GM19023 (cell line): ENCODE results near the gene SSC5D.

Source experiments
- ATAC-seq: cut with Tn5 transposase; IDR thresholded peaks from one replicate; pipeline ENCODE4 v1.9.1; 2021; ENCODE audit warnings: mild to moderate bottlenecking, moderate library complexity; ENCODE audit not compliant: unreplicated experiment

The SSC5D gene

DNA sequence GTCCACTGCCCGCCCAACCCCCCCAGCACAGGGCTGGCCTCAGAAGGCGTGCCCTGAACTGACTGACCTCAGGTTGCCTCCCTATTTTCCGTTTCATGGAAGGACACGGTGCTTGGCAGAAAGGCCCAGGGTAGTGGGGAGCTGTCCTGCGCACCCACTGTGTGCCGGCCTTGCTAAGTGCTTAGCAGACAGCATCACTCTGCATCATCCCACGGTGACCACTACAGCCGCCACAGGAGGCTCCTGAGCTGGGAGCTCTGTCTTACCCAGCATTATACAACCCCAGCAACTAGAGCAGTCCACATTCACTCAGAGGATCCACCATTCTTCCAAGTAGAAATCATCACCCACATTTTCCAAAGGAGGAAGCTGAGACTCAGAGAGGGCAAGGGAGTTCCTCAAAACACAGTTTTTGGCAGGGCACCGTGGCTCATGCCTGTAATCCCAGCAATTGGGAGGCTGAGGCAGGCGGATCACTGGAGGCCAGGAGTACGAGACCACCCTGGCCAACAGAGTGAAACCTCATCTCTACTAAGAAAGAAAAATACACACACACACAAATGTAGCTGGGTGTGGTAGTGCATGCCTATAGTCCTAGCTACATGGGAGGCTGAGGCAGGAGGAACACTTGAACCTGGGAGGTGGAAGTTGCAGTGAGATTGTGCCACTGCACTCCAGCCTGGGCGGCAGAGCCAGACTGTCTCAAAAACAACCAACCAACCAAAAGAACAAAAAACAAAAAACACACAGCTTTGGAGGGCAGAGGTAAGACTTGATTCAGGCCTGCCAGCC, 47.1 kb downstream of the SSC5D start:
- no peak for ATAC-seq

DNA sequence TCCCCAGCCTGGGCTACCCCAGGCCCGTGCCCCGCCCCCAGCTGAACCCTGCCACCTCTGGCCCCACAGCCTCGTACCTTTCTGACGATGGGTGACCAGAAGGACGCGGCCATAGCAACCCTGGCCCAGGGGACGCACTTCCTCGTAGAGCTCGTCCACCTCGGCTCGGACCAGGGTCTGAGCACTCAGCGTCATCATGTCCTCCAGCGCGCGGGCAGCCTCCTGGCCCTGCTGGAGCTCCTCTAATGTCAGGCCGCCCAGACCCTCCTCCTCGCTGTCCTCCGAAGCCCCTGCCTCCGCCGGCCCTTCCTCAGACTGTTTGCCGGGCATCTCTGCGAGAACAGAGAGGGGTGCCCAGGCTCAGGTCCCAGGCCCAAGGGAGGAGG, 47.7 kb downstream of the SSC5D start:
- ATAC-seq, result no peak

DNA sequence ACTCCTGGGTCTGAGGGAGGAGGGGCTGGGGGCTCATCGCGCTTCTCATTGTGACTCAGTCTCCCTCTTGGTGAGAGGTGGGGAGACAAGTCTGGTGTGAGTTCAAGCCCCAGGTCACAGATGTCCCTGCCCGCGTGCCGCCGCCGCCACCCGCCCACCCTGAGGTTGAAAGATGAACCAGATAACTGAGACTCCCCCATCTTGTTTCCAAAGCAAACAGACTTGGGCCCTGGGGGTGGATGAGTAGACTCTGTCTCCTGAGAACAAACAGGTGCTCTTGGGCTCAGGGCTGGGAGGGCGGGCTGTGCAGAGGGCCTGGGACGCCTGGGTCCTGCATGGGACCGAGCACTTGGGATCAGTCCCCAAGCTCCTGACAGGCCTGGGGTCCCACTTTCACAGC, 48.1 kb downstream of the SSC5D start:
- no peak for ATAC-seq

DNA sequence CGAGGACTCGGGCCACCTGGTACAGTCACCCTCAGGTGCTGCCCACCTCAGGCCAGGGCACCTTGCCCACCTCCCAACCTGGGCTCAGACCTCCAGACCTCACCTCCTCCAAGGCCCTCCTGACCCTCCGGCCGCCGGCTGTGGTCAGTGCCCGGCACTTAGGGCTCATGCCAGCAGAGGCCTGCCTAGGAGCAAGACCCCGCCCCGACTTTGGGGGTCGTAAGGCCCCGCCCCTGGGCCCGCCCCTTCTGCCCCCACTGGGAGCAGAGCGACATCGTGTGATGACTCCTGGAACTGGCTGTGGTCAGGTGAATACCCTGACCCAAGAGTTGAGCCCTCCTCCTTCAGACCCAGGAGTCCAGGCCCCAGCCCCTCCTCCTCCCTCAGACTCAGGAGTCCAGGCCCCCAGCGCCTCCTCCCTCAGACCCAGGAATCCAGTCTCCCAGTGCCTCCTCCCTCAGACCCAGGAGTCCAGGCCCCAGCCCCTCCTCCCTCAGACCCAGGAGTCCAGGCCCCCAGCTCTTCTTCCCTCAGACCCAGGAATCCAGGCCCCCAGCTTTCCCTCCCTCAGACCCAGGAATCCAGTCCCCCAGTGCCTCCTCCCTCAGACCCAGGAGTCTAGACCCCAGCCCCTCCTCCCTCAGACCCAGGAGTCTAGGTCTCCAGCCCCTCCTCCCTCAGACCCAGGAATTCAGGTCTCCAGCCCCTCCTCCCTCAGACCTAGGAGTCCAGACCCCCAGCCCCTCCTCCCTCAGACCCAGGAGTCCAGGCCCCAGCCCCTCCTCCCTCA, 48.9 kb downstream of the SSC5D start, which contains the start of gene SBK2:
Gene SBK2, minus strand, starts transcription at position 183 of the 790 bp plus-strand sequence. CDS start 839 bp downstream, outside the sequence.
- ATAC-seq, result no peak

DNA sequence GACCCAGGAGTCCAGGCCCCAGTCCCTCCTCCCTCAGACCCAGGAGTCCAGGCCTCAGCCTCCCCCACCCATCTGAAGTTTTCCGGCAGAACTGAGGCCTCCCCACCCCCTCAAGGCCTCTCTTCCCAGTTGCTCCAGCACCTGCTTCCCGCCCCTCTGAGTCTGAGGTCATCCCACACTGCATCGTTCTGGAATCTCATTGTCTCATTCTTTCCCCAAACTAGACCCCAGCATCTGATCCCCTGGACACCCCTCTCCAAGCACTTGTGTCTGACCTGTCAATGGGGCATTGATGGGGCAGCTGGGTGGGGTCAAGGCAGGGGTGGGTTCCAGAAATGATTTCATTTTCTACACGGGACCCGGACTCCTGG, 49.5 kb downstream of the SSC5D start:
- ATAC-seq, result no peak

DNA sequence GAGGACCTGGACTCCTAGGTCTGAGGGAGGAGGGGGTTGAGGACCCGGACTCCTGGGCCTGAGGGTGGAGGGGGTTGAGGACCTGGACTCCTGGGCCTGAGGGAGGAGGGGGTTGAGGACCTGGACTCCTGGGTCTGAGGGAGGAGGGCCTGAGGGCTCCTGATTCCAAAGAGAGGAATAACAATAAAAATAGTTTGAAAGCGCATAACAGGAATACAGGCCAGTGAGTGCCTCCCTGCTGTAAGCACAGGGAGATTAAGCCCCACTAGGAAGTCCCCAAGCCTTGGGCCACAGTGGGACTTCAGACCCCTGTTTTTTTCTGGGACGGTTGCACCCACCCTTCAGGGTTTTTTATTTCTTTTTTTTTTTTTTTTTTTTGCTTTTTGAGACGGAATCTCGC, 49.9 kb downstream of the SSC5D start:
- ATAC-seq, result no peak

DNA sequence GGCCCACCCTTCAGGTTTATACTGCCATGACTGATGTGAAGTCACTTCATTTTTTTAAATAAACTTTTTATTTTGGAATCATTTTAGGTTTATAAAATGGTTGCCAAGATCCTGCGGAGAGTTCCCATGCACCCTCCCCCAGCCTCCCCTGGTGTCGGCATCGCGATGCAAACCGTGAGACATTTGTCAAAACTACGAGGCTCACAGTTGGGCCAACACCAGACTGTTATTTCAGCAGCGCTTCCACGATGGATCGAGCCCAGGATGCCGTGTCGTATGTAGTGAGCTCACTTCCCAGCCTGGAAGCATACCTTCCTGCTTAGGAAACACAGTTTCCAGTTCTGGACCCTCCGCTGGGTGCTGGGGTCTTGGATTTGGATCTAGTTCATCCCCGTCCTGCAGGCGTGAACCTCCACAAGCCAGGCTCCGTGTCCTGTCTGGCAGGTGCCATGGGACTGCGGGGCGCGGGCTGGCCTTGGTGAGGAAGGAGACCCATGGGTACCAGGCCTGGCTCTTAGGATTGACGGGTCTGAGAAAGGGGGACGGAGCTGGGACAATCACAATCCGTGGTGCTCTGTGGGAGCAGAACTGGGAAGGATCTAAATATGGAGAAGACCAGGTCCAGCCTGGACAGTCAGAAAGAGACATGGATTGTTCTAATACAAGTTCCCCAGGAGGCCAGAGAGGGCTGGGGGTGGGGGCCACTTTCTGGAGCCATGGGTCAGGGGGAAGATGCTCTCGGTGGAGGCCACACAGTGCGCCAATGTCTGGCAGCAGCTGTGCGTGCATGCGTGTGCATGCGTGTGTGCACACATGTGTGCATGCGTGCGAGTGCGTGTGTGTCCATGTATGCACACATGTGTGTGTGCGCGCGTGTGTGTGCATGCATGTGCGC, 51.1 kb downstream of the SSC5D start:
- ATAC-seq, result no peak

DNA sequence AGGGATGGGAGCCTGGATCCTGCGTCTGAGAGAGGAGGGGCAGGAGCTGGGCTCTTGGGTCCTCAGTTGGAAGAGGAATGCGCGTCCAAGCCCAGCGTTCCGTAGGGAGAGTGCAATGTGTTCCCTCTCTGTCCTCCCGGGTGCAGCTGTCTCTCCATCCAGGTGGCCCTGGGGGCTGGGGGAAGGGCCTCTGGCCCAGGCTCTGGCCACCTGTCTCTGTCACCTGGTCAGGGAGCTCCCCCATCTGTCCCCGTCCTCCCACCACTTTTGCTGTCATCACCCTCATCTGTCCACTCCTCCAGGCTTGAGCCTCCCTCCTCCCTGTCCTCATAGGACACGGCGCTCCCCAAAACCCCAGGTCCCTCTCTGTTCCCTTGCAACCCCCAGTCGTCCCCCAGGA, 52.4 kb downstream of the SSC5D start:
- ATAC-seq, result no peak

DNA sequence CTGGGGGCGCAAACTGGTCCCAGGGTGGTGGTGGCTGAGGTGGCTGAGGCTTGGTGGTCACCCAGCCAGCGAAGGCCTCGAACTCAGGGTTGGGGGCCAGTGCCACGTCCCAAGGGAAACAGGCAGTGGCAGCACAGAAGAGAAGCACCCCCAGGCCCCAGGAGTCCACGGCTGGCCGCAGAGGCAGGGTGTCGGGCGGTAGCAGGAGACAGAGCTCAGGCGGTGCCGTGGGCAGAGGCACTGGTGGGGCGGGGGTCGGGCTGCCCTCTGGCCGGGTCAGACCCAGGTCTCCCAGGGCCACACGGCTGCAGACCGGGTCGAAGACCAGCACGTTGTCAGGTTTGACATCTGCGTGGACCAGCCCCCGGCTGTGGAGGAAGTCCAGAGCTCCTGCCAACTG, 52.9 kb downstream of the SSC5D start:
- no peak for ATAC-seq

DNA sequence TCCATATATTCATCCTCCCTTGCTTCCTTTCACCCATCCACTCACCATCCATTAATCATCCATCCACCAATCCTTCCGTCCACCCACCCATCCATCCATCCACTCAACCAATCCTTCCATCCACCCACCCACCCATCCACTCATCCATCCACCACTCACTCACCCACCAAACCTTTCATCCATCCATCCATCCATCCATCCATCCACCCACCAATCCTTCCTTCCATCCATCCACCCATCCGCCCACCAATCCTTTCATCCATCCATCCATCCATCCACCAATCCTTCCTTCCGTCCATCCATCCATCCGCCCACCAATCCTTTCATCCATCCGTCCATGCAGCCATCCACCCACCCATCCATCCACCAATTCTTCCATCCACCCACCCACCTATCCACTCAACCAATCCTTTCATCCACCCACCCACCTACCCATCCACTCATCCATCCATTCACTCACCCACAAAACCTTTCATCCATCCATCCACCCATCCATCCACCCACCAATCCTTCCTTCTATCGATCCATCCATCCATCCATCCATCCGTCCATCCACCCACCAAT, 54.1 kb downstream of the SSC5D start:
- no peak for ATAC-seq

DNA sequence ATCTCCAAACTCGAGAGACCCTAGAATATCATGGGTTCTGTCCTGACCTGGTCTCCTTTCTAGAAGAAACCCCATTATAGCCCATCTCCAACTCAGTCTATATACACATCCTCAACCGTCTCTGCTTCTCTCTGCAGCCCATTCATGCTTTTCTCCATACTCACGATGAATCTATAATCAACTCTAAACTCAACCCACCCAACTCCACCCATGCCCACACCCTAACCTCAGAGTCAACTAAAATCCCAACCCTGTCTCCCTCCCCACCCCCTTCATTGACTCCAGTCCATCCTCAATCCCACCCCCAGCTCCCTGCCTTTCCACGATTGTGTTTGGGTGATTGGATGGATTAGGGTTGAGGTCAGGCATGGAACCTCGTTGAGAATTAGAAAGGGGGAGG, 55.3 kb downstream of the SSC5D start:
- no peak for ATAC-seq

DNA sequence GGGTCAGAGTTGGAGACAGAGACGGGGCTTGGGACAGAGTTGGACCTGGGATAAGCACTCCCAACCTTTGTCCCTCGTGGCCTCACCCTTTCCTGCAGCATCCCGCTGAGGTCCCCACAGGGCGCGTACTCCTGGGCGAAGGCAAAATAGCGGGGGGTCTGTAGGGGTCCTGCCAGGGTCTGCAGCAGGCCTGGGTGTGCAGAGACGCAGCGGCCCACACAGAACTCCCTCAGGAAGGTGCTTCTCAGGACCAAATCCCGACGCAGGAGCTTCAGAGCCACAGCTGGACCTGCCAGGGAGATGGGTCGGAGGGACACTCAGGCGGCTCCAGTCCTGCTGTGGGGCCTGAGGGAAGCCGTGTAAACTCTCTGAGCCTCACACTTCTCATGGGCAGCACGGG, 55.8 kb downstream of the SSC5D start:
- no peak for ATAC-seq

DNA sequence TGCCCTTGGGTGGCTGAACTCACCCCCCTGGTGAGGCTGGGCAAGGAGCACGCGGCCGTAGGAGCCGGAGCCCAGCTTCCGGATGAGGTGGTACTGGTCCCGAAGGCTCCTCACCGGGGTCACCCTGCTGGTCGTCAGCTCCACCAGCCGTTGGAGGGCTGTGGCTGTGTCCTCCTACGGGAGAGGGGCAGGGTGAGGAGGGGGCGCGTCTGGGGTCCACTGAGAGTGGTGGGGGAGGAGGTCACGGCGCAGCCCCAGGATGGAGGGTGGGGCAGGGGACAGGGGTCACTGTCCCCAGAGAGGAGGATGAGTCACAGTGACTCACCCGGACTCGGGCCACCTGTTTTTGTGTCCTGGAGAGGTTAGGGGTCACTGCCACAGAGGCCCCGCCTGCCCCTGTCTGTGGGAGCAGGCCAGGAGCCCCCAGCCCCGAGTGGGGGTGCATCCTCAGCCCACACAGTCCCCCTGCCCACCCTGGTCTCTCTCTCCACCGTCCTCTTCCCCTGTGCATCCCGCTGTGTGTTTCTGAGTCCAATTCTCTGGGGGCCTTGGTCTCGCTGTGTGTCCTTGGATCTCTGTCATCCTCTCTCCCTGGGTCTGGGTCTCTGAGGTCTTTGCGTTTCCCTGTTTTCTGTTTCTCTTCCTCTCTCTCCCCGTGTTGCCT, 56.7 kb downstream of the SSC5D start:
- ATAC-seq, result no peak

DNA sequence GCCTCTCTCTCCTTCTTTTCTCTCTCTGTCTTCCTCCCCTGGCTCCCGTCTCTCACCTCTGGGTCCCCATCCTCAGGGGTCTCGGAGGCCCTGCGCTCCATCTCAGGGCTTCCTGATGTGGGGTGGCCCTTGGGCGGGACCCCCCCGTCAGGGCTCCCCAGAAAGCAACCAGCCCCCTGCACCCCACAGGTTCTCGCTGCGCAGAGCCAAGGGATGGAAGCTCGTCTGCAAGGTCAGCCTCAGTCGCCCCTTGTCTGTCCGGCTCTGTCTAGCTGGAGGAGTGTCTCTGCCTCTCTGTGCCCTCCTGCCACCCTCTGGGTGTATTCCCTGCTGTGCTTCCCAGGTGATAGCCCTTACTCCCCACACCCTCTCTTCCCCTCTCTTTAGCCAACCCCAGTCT, 57.2 kb downstream of the SSC5D start, which contains the start of gene SBK3:
Gene SBK3, minus strand, starts transcription at position 101 of the 400 bp plus-strand sequence. Its CDS starts 0 bp downstream, at position 101.
- ATAC-seq, result no peak

DNA sequence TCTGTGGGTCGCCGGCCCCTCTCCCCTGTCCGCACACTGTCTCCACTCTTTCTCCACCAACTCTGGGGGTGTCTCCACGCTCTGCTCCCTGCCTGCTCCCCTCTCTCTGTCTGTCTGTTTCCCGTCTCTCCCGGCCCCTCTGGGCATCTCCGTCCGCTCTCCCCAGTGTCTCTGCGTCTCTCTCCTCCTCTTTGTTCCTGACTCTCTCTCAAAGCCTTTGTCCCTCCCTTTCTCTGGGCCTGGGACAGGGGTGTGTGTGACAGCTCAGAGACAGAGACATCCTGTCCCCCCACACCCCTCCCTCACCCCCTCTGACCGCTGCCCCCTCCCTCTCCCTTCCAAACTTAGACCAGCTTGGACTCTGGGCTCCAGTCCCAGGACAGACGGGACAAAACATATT, 57.8 kb downstream of the SSC5D start:
- no peak for ATAC-seq

DNA sequence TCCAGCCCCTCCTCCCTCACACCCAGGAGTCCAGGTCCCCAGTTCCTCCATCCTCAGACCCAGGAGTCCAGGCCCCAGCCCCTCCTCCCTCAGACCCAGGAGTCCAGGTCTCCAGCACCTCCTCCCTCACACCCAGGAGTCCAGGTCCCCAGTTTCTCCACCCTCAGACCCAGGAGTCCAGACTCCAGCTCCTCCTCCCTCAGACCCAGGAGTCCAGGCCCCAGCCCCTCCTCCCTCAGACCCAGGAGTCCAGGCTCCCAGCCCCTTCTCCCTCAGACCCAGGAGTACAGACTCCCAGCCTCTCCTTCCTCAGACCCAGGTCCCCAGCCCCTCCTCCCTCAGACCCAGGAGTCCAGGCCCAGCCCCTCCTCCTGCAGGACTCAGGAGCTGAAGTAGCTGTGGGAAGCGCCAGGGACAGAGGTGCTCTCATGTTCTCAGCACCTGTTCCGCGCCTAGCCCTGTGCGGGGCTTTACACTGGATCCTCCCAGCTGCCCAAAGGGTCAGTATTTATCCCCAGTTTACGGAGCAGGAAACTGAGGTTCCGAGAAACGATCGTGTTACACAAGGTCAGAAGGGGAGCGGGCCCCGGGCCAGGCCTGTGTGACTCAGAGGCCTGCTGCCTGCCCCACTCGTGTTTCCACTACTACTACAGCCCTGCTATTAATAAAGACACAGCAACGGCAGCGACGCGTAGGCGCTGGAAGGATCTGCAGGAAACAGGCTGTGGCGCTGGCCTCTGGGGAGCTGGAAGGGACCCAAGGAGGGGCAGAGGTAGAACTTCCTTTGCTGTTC, 58.8 kb downstream of the SSC5D start:
- no peak for ATAC-seq

DNA sequence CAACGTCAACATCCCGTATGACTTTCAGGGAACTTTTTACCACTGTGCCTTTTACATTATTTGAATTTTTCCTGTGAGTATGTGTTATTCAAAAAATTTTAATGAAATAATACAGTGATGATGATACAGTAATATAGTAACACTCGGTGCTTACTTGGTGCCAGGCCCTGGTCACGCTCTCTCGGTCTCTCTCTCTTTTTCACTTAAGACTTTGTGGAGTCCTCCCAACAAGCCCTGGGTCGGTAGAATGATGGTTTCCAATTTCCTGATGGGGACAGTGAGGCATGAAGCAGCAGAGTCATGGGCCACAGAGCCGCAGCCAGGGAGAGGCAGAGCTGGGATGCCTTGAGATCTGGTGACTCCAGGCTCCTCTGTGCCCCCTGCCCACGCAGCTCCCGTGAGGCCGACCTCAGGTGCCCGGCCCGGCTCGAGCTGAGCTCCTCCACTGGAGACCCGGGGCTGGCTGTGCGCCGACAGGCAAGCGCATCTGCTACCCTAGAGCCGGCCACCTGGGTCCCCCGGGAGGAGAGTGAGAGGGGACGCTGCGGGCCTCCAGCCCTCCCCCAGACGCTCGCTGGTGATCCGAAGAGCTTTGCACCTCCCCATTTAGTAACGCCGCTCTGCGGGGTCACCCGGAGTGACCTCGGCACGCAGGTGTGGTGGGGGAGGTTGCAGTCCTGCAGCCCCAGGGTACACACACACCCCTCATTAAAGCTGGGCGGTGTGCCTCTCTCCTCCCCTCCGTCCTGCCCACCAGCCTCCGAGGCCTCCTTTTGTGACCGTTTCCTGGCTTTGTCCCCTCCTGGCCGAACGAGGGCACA, 61.5 kb downstream of the SSC5D start:
- ATAC-seq, result no peak

DNA sequence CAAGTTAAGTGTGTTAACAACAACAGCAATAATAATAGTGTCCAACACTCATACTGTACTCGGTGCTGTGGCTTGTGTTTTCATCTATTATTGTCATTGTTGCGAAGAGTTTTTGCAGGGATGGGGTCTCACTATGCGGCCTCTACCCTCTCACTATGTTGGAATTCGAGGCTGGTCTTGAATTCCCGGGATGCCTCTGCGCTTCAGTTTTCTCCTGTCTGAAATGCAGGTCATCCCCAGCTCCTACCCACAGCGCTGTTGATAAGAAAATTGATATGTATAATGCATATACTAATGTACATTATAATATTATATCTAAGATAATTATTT, 62.0 kb downstream of the SSC5D start:
- ATAC-seq, result no peak

DNA sequence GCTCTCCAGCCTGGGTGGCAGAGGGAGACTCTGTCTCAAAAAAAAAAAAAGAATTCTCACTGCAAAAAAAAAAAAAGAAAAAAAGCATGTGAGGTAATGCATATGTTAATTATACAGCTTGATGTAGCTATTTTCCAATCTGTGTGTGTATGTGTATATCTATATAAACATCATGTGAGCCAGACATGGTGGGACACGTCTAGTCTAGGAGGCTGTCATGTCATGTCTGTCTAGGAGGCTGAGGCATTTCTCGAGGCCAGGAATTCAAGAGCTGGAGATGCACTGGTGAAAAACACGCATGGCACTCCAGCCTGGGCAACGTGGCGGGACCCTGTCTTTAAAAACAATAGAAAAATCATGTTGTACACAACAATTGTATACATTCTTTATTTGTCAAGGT, 64.0 kb downstream of the SSC5D start:
- ATAC-seq, result no peak
